Stimulated activated naive B cell treated with anti-CD40 and anti-IgM and Interleukin-4, amounts not matched to agents 10 μg/mL and 1 μg/mL and 100 μg/mL, for 72 hours (primary cell): ENCODE data around the gene DRG2.

Experiments used
- ATAC-seq, 2 donors: fragments of 150-1000 bp; cut with Tn5 transposase; replicated peaks; 2 replicates each; pipeline ENCODE4 v1.10.0; 2021; ENCODE audit warnings: moderate library complexity in 1 of 2
- DNase-seq: peaks from one replicate; pipeline ENCODE4 v3.0.0; 2021
- H3K27ac Mint-ChIP-seq: one replicate; pipeline ENCODE4 v1.8.0; 2022; ENCODE audit warnings: mild to moderate bottlenecking, mixed read lengths
- H3K27me3 Mint-ChIP-seq, 2 donors: one replicate each; pipeline ENCODE4 v1.8.0; 2022; ENCODE audit warnings: mixed read lengths in 2 of 2
- H3K36me3 Mint-ChIP-seq, 2 donors: one replicate each; pipeline ENCODE4 v1.8.0; 2022; ENCODE audit warnings: mixed read lengths in 2 of 2, mild to moderate bottlenecking in 1 of 2
- H3K4me1 Mint-ChIP-seq, 2 donors: one replicate each; pipeline ENCODE4 v1.8.0; 2022; ENCODE audit warnings: mixed read lengths in 2 of 2, mild to moderate bottlenecking in 1 of 2
- H3K4me3 Mint-ChIP-seq, 2 donors: one replicate each; pipeline ENCODE4 v1.8.0; 2022; ENCODE audit warnings: mild to moderate bottlenecking in 2 of 2, mixed read lengths in 2 of 2, moderate library complexity in 1 of 2
- H3K9me3 Mint-ChIP-seq, 2 donors: one replicate each; pipeline ENCODE4 v1.8.0; 2022; ENCODE audit warnings: mixed read lengths in 2 of 2, mild to moderate bottlenecking in 1 of 2

The DRG2 gene

GRCh38 chr17:18151290-18151689, 63.5 kb downstream of the DRG2 start:
- Mint-ChIP-seq H3K36me3 (no peaks in the 10 kb centered on the region), H3K27me3 (peaks cover 3 to 6% of the 10 kb centered on the region in 2 donors), H3K27ac (no peak overlapping the region), H3K9me3 (no peaks in the 10 kb centered on the region), H3K4me3 (no peak overlapping the region), H3K4me1 (peaks cover 0 to 6% of the 10 kb centered on the region in 2 donors)
- ATAC-seq (no peak), DNase-seq (no peak)

- no peak for DNase-seq
- H3K4me1 Mint-ChIP-seq = peaks cover 17 to 21% of the 10 kb centered on the region in 2 donors
- H3K4me3 Mint-ChIP-seq = no peak overlapping the region
- H3K27ac Mint-ChIP-seq = no peak overlapping the region
- no peak for ATAC-seq
- H3K27me3 Mint-ChIP-seq = peaks cover 0 to under 1% of the 10 kb centered on the region in 2 donors
- H3K9me3 Mint-ChIP-seq = no peaks in the 10 kb centered on the region
- H3K36me3 Mint-ChIP-seq = no peaks in the 10 kb centered on the region
Observed at GRCh38 chr17:18155179-18155578, 67.4 kb downstream of the DRG2 start.

- Mint-ChIP-seq H3K27me3 (no peaks in the 10 kb centered on the region), H3K36me3 (no peaks in the 10 kb centered on the region), H3K4me3 (no peak overlapping the region), H3K4me1 (peaks cover 26 to 27% of the 10 kb centered on the region in 2 donors), H3K27ac (peak overlapping the region; percentile 56), H3K9me3 (no peaks in the 10 kb centered on the region)
- DNase-seq (no peak), ATAC-seq (no peak)
Observed at GRCh38 chr17:18156171-18156975, 68.6 kb downstream of the DRG2 start.

GRCh38 chr17:18156976-18157280, 69.2 kb downstream of the DRG2 start:
- DNase-seq = no peak
- no peak for ATAC-seq
- H3K4me1 Mint-ChIP-seq = peaks cover 30 to 32% of the 10 kb centered on the region in 2 donors
- H3K4me3 Mint-ChIP-seq = no peak overlapping the region
- no peak overlapping the region for H3K27ac Mint-ChIP-seq
- H3K9me3 Mint-ChIP-seq = no peaks in the 10 kb centered on the region
- H3K27me3 Mint-ChIP-seq = no peaks in the 10 kb centered on the region
- no peaks in the 10 kb centered on the region for H3K36me3 Mint-ChIP-seq
